Stimulated activated CD4-positive, alpha-beta T cell treated with anti-CD3 and anti-CD28 coated beads, TNF-alpha, amount 100 ng/mL, for 1 hour (primary cell): ENCODE measurements around the gene TPI1.
A peak's percentile ranks its signal among the peaks of the same experiment; 100 is the strongest.

Experiments used
- DNase-seq, 3 donors: peaks; one replicate each; pipeline ENCODE4 v3.0.0-alpha.2; 2020; ENCODE audit warnings: low read depth in 3 of 3, low spot score in 1 of 3

TPI1 gene

GRCh38 chr12:6867413-6868210 is at the start of gene TPI1:
TSS of gene TPI1 (plus strand) at chr12:6867531. CDS start at chr12:6867567, 36 bp downstream.
- peak; percentile 49 to 66 (median 55) for DNase-seq

GRCh38 chr12:6817662-6818157 is 49.6 kb upstream of the TPI1 start:
- no peak for DNase-seq

GRCh38 chr12:6818222-6818621 is 49.1 kb upstream of the TPI1 start:
- no peak for DNase-seq

- no peak for DNase-seq
Observed at GRCh38 chr12:6818645-6819044, 48.7 kb upstream of the TPI1 start.

- DNase-seq: no peak
Observed at GRCh38 chr12:6819106-6820030, 48.0 kb upstream of the TPI1 start.

GRCh38 chr12:6820166-6820565 is 47.2 kb upstream of the TPI1 start:
- DNase-seq: no peak

GRCh38 chr12:6821591-6822425 is 45.5 kb upstream of the TPI1 start, which contains the start of gene GPR162:
TSS of gene GPR162 (plus strand) at chr12:6821821. CDS start at chr12:6823899, 2,078 bp downstream.
- no peak for DNase-seq

GRCh38 chr12:6822426-6823135 is 44.8 kb upstream of the TPI1 start:
- DNase-seq: no peak

- DNase-seq: no peak
Observed at GRCh38 chr12:6823182-6824084, 43.9 kb upstream of the TPI1 start.

- no peak for DNase-seq
Observed at GRCh38 chr12:6824085-6824775, 43.1 kb upstream of the TPI1 start.

- no peak for DNase-seq
Observed at GRCh38 chr12:6824901-6825381, 42.4 kb upstream of the TPI1 start.

GRCh38 chr12:6825398-6826124 is 41.8 kb upstream of the TPI1 start:
- DNase-seq: peak; percentile 47 to 81 (median 69)

- no peak for DNase-seq
Observed at GRCh38 chr12:6826125-6826733, 41.1 kb upstream of the TPI1 start.

GRCh38 chr12:6826734-6827436 is 40.4 kb upstream of the TPI1 start:
- DNase-seq: no peak

GRCh38 chr12:6827437-6827911 is 39.9 kb upstream of the TPI1 start:
- DNase-seq: peak in 1 of 3 donors; percentile 36

GRCh38 chr12:6827982-6828780 is 39.1 kb upstream of the TPI1 start, which contains the start of gene P3H3:
TSS of gene P3H3 (plus strand) at chr12:6828407. CDS start at chr12:6828441, 34 bp downstream.
- no peak for DNase-seq
